ENCODE measurements around the gene RIPK4.

- TF ChIP-seq CTCF (optimal IDR thresholded peaks at IDR 0.05 in 1 of 3, IDR thresholded peaks at IDR 0.05 in 1 of 3, conservative IDR thresholded peaks at IDR 0.05 in 1 of 3; ENCODE audit: extremely low read depth in 1 of 3, insufficient read depth in 2 of 3, low read length in 3 of 3) (no peak), EZH2 (IDR thresholded peaks at IDR 0.05; ENCODE audit: low read length) (no peak)
Observed at GRCh38 chr21:41750532-41751151, 16.2 kb downstream of the RIPK4 start.
